Stimulated activated CD8-positive, alpha-beta memory T cell treated with anti-CD3 and anti-CD28 coated beads, Interleukin-12 subunit alpha, Interleukin-12 subunit beta, amount 100 ng/mL, for 24 hours (primary cell): ENCODE results near the gene TXNL4B.
"Not testable (repeated sequence)": the region's sequence is repeated elsewhere in the genome, so short reads cannot be mapped to it uniquely, and the experiment has no call there.

Source experiments
- DNase-seq: peaks from one replicate; pipeline ENCODE4 v3.0.0-alpha.2; 2020; ENCODE audit errors: extremely low read depth

Gene TXNL4B

GRCh38 chr16:72112452-72112792 is 19.0 kb upstream of the TXNL4B start:
- no peak for DNase-seq

- DNase-seq: no peak
Measured at GRCh38 chr16:72111657-72112451, 18.4 kb upstream of the TXNL4B start.

- DNase-seq: no peak
Measured at GRCh38 chr16:72110662-72111615, 17.5 kb upstream of the TXNL4B start.

- DNase-seq: no peak
Measured at GRCh38 chr16:72109966-72110530, 16.6 kb upstream of the TXNL4B start.

GRCh38 chr16:72109300-72109699 is 15.9 kb upstream of the TXNL4B start:
- DNase-seq: no peak

GRCh38 chr16:72108353-72109102 is 15.1 kb upstream of the TXNL4B start:
- no peak for DNase-seq

GRCh38 chr16:72107371-72107770 is 14.0 kb upstream of the TXNL4B start:
- DNase-seq: no peak

- no peak for DNase-seq
Measured at GRCh38 chr16:72105978-72106377, 12.6 kb upstream of the TXNL4B start.

- DNase-seq: no peak
Measured at GRCh38 chr16:72104905-72105304, 11.5 kb upstream of the TXNL4B start.

GRCh38 chr16:72101195-72101594 is 7.8 kb upstream of the TXNL4B start:
- no peak for DNase-seq

- no peak for DNase-seq
Measured at GRCh38 chr16:72099377-72099818, 6.0 kb upstream of the TXNL4B start.

GRCh38 chr16:72098936-72099335 is 5.5 kb upstream of the TXNL4B start:
- DNase-seq: no peak

- DNase-seq: no peak
Measured at GRCh38 chr16:72094266-72094610, 818 bp upstream of the TXNL4B start.

- DNase-seq: no peak
Measured at GRCh38 chr16:72092832-72093447, 480 bp downstream of the TXNL4B start.

GRCh38 chr16:72091217-72091616 is 2.2 kb downstream of the TXNL4B start:
- no peak for DNase-seq

GRCh38 chr16:72085002-72085401 is 8.4 kb downstream of the TXNL4B start:
- DNase-seq: no peak

GRCh38 chr16:72084445-72084844 is 9.0 kb downstream of the TXNL4B start:
- no peak for DNase-seq

GRCh38 chr16:72083778-72084404 is 9.5 kb downstream of the TXNL4B start:
- no peak for DNase-seq

GRCh38 chr16:72076991-72077706 is 16.3 kb downstream of the TXNL4B start:
- DNase-seq: not testable (repeated sequence)

GRCh38 chr16:72075067-72075466 is 18.4 kb downstream of the TXNL4B start:
- not testable (repeated sequence) for DNase-seq
